Measurements from ENCODE around the gene TRIM2.

The TRIM2 gene

GRCh38 chr4:153290134-153290533, 85.9 kb downstream of the TRIM2 start:
- H3K27me3 ChIP-seq (ENCODE audit: insufficient read depth, poor library complexity, severe bottlenecking): no peaks in the 10 kb centered on the region
- DNase-seq (ENCODE audit: low read depth in 1 of 2, low spot score in 1 of 2): no peak
- H3K27ac ChIP-seq (replicated peaks): no peak overlapping the region
- H3K4me3 ChIP-seq (replicated peaks; ENCODE audit: insufficient read depth, low read length): no peak overlapping the region
- TF ChIP-seq SPI1 (IDR thresholded peaks at IDR 0.05; ENCODE audit: borderline replicate concordance, low read depth) (no peak), CTCF (IDR thresholded peaks at IDR 0.05; ENCODE audit: insufficient read depth, low read length) (no peak), POLR2AphosphoS5 (IDR thresholded peaks at IDR 0.05; ENCODE audit: low read depth) (no peak), GABPA (IDR thresholded peaks at IDR 0.05; ENCODE audit: low read depth) (no peak)
- TF ChIP-seq, protein P1, sequence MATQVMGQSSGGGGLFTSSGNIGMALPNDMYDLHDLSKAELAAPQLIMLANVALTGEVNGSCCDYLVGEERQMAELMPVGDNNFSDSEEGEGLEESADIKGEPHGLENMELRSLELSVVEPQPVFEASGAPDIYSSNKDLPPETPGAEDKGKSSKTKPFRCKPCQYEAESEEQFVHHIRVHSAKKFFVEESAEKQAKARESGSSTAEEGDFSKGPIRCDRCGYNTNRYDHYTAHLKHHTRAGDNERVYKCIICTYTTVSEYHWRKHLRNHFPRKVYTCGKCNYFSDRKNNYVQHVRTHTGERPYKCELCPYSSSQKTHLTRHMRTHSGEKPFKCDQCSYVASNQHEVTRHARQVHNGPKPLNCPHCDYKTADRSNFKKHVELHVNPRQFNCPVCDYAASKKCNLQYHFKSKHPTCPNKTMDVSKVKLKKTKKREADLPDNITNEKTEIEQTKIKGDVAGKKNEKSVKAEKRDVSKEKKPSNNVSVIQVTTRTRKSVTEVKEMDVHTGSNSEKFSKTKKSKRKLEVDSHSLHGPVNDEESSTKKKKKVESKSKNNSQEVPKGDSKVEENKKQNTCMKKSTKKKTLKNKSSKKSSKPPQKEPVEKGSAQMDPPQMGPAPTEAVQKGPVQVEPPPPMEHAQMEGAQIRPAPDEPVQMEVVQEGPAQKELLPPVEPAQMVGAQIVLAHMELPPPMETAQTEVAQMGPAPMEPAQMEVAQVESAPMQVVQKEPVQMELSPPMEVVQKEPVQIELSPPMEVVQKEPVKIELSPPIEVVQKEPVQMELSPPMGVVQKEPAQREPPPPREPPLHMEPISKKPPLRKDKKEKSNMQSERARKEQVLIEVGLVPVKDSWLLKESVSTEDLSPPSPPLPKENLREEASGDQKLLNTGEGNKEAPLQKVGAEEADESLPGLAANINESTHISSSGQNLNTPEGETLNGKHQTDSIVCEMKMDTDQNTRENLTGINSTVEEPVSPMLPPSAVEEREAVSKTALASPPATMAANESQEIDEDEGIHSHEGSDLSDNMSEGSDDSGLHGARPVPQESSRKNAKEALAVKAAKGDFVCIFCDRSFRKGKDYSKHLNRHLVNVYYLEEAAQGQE (IDR thresholded peaks at IDR 0.05; ENCODE audit: insufficient replicate concordance, low read depth): no peak

DNA sequence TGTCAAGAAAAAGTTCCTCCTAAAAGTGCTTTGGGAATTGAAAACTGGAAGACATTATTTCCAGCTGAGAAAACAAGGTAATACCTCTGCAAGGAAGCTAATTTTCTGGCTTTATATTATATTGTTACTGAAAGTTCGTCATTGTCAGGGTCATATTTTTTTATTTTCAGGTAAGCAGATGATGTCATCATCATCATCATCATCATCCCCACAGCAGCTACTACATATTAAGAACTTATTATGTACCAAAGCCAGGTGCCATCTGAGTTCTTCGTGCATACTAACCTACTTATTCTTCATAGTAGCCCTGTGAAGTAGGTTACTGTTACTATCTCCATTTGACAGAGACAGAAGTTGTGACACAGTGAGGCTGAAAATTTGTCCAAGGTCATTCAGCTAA, 87.3 kb downstream of the TRIM2 start:
- H3K27me3 ChIP-seq (ENCODE audit: insufficient read depth, poor library complexity, severe bottlenecking): no peaks in the 10 kb centered on the region
- H3K27ac ChIP-seq (replicated peaks): no peak overlapping the region
- TF ChIP-seq, protein P1 (IDR thresholded peaks at IDR 0.05; ENCODE audit: insufficient replicate concordance, low read depth): no peak
- TF ChIP-seq SPI1 (IDR thresholded peaks at IDR 0.05; ENCODE audit: borderline replicate concordance, low read depth): no peak
- TF ChIP-seq GABPA (IDR thresholded peaks at IDR 0.05; ENCODE audit: low read depth): no peak
- no peak for TF ChIP-seq POLR2AphosphoS5 (IDR thresholded peaks at IDR 0.05; ENCODE audit: low read depth)
- no peak for TF ChIP-seq CTCF (IDR thresholded peaks at IDR 0.05; ENCODE audit: insufficient read depth, low read length)
- DNase-seq (ENCODE audit: low read depth in 1 of 2, low spot score in 1 of 2): no peak
- no peak overlapping the region for H3K4me3 ChIP-seq (replicated peaks; ENCODE audit: insufficient read depth, low read length)

DNA sequence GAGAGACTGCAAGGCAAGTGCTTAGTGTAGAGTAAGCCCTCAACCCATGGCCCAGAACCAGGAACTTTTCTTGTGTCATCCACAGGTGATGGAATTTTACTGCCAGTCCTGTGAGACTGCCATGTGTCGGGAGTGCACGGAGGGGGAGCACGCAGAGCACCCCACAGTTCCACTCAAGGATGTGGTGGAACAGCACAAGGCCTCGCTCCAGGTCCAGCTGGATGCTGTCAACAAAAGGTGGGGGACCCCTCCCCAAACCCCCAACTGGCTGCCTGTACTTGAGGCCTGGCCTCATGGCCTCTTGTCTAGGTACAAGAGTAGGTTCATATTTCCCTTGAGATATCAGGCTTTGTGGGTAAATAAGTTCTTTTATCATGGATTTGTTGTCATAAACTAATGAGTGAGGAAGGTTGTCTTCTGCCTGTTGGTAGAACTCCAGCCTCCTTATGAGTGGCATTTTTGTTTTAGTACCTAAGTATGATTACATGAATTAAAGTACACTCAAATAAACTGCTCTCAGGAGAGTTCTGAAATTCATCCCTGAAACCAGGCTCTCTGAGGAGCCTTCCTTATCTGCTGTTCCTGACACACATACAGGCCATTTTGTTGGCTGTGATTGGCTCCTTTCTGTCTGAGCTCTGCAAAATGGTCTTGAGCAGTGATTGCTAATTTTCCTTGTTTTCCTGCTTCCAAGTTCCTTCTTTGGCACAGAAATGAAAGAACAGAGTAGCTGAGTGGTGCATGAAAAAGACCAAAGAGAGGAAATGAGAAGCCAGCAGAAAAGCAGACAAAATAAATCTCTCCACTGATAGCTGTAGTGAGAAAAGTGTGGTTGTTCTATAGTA, 88.9 kb downstream of the TRIM2 start:
- DNase-seq (ENCODE audit: low read depth in 1 of 2, low spot score in 1 of 2): no peak
- TF ChIP-seq GABPA (IDR thresholded peaks at IDR 0.05; ENCODE audit: low read depth) (no peak), SPI1 (IDR thresholded peaks at IDR 0.05; ENCODE audit: borderline replicate concordance, low read depth) (no peak)
- Histone ChIP-seq H3K27me3 (ENCODE audit: insufficient read depth, poor library complexity, severe bottlenecking) (no peaks in the 10 kb centered on the region), H3K27ac (replicated peaks) (no peak overlapping the region), H3K4me3 (replicated peaks; ENCODE audit: insufficient read depth, low read length) (no peak overlapping the region)

DNA sequence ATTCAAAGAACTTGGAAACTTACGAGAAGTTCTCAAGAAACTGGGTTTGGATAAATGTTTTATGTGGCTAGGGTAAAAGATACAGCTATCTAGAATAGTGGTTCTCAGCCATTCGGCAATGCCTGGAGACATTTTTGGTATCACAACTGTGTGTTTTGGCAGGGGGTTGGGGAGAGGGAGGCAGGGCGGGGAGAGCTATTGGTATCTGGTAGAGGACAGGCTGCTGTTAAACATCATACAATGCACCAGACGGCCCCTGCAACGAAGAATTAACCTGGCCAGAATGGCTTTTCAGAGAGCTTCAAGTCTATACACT, 89.5 kb downstream of the TRIM2 start:
- Histone ChIP-seq H3K27ac (replicated peaks) (no peak overlapping the region), H3K4me3 (replicated peaks; ENCODE audit: insufficient read depth, low read length) (no peak overlapping the region)
- TF ChIP-seq GABPA (IDR thresholded peaks at IDR 0.05; ENCODE audit: low read depth) (no peak), CTCF (IDR thresholded peaks at IDR 0.05; ENCODE audit: insufficient read depth, low read length) (no peak), SPI1 (IDR thresholded peaks at IDR 0.05; ENCODE audit: borderline replicate concordance, low read depth) (no peak), POLR2AphosphoS5 (IDR thresholded peaks at IDR 0.05; ENCODE audit: low read depth) (no peak)
- TF ChIP-seq, protein P1 (IDR thresholded peaks at IDR 0.05; ENCODE audit: insufficient replicate concordance, low read depth): no peak

More for the DNA sequence above, 89.5 kb downstream of the TRIM2 start:
- no peak for DNase-seq (ENCODE audit: low read depth in 1 of 2, low spot score in 1 of 2)
- no peaks in the 10 kb centered on the region for H3K27me3 ChIP-seq (ENCODE audit: insufficient read depth, poor library complexity, severe bottlenecking)

Data from HL-60 (cell line).